ENCODE results near the gene AGBL3.

- TF ChIP-seq CTCF (IDR thresholded peaks at IDR 0.05) (no peak), POLR2A (IDR thresholded peaks at IDR 0.05) (no peak)
Measured at GRCh38 chr7:135184254-135184841, 198.0 kb downstream of the AGBL3 start.

Measured in sigmoid colon (tissue), 3 donors.